NB4 (cell line): ENCODE results near the gene ZNF697.

Source experiments
- CTCF ChIP-seq: IDR thresholded peaks from one replicate; pipeline ENCODE4 v1.5.1; 2012; ENCODE audit warnings: low read depth, low read length
- MAX ChIP-seq: IDR thresholded peaks from 2 replicates; pipeline ENCODE4 v1.6.1; 2011; ENCODE audit warnings: low read depth, low read length
- MYC ChIP-seq: IDR thresholded peaks from 2 replicates; pipeline ENCODE4 v1.6.1; 2011; ENCODE audit warnings: low read depth, low read length
- POLR2A ChIP-seq: IDR thresholded peaks from 2 replicates; pipeline ENCODE4 v1.6.1; 2011; ENCODE audit warnings: mild to moderate bottlenecking; ENCODE audit not compliant: insufficient read length; ENCODE audit errors: extremely low read depth

- no peak for TF ChIP-seq CTCF
- TF ChIP-seq POLR2A: no peak
- TF ChIP-seq MAX: no peak
- no peak for TF ChIP-seq MYC
These were observed 38.6 kb upstream of the ZNF697 start for GRCh38 chr1:119686661-119687060.
